Mesenchymal stem cell (in vitro differentiated cells and primary cell): ENCODE data around the gene PRKAG2.

Experiments used
- DNase-seq: peaks from one replicate; pipeline ENCODE4 v3.0.0-alpha.2; 2013
- H2AFZ ChIP-seq: one replicate; pipeline ENCODE4 v1.6.1; 2013; ENCODE audit warnings: low read depth, mild to moderate bottlenecking, control low read depth, inconsistent platforms, low read length, moderate library complexity
- H2AK5ac ChIP-seq: 2 replicates; pipeline ENCODE4 v1.6.1; 2013; ENCODE audit warnings: low read length, moderate library complexity, mild to moderate bottlenecking, inconsistent platforms; ENCODE audit not compliant: severe bottlenecking
- H2BK120ac ChIP-seq: one replicate; pipeline ENCODE4 v1.6.1; 2013; ENCODE audit warnings: low read depth, mild to moderate bottlenecking, inconsistent platforms, low read length, moderate library complexity
- H2BK12ac ChIP-seq, 2 experiments: one replicate each; pipeline ENCODE4 v1.6.1; 2013; ENCODE audit warnings: inconsistent platforms in 2 of 2, low read length in 2 of 2, mild to moderate bottlenecking in 2 of 2, moderate library complexity in 2 of 2, control low read depth in 1 of 2
- H2BK15ac ChIP-seq: one replicate; pipeline ENCODE4 v1.6.1; 2013; ENCODE audit warnings: mild to moderate bottlenecking, low read depth, inconsistent platforms; ENCODE audit not compliant: poor library complexity, severe bottlenecking
- H2BK5ac ChIP-seq: 2 replicates; pipeline ENCODE4 v1.6.1; 2013; ENCODE audit warnings: low read depth, mild to moderate bottlenecking, low read length, control low read depth, inconsistent platforms; ENCODE audit not compliant: poor library complexity, severe bottlenecking
- H3K14ac ChIP-seq, 2 experiments: one replicate each; pipeline ENCODE4 v1.6.1; 2013; ENCODE audit warnings: inconsistent platforms in 2 of 2, low read length in 2 of 2, control low read depth in 1 of 2, mild to moderate bottlenecking in 1 of 2, moderate library complexity in 1 of 2
- H3K18ac ChIP-seq, 2 experiments: one replicate each; pipeline ENCODE4 v1.6.1; 2013; ENCODE audit warnings: inconsistent platforms in 2 of 2, low read length in 2 of 2, control low read depth in 1 of 2, low read depth in 1 of 2, mild to moderate bottlenecking in 1 of 2
- H3K23ac ChIP-seq, 2 experiments: one replicate each; pipeline ENCODE4 v1.6.1; 2013; ENCODE audit warnings: inconsistent platforms in 2 of 2, low read length in 2 of 2, mild to moderate bottlenecking in 2 of 2, moderate library complexity in 2 of 2, control low read depth in 1 of 2
- H3K27ac ChIP-seq: 2 replicates; pipeline ENCODE4 v1.5.1; 2013; ENCODE audit warnings: mild to moderate bottlenecking, moderate library complexity, low read length, control low read depth, inconsistent platforms; ENCODE audit not compliant: poor library complexity, severe bottlenecking
- H3K27me3 ChIP-seq, 2 experiments: 2 replicates each; pipeline versions ENCODE4 v1.6.1 to v1.7.0; 2013; ENCODE audit warnings: low read length in 2 of 2, mild to moderate bottlenecking in 2 of 2, moderate library complexity in 2 of 2, control low read depth in 1 of 2, inconsistent platforms in 1 of 2; ENCODE audit not compliant: control insufficient read depth in 1 of 2, insufficient read depth in 1 of 2
- H3K36me3 ChIP-seq, 2 experiments: 2 replicates each; pipeline versions ENCODE4 v1.6.1 to v1.7.0; 2013; ENCODE audit warnings: low read length in 2 of 2, control low read depth in 1 of 2, inconsistent platforms in 1 of 2, low read depth in 1 of 2, mild to moderate bottlenecking in 1 of 2; ENCODE audit not compliant: insufficient read depth in 2 of 2, control insufficient read depth in 1 of 2
- H3K4ac ChIP-seq, 2 experiments: one replicate each; pipeline ENCODE4 v1.6.1; 2013; ENCODE audit warnings: inconsistent platforms in 2 of 2, low read length in 2 of 2, mild to moderate bottlenecking in 2 of 2, moderate library complexity in 2 of 2, control low read depth in 1 of 2, low read depth in 1 of 2
- H3K4me1 ChIP-seq: 2 replicates; pipeline ENCODE4 v1.6.1; 2013; ENCODE audit warnings: low read depth, low read length, control low read depth; ENCODE audit not compliant: control insufficient read depth, insufficient read depth
- H3K4me2 ChIP-seq: 2 replicates; pipeline ENCODE4 v1.6.1; 2013; ENCODE audit warnings: low read length, mild to moderate bottlenecking, inconsistent platforms; ENCODE audit not compliant: poor library complexity, severe bottlenecking
- H3K4me3 ChIP-seq, 2 experiments: 2 replicates each; pipeline versions ENCODE4 v1.5.1 to v1.7.0; 2013; ENCODE audit warnings: low read length in 2 of 2, mild to moderate bottlenecking in 2 of 2, control low read depth in 1 of 2, low read depth in 1 of 2; ENCODE audit not compliant: insufficient read depth in 1 of 2
- H3K79me1 ChIP-seq: replicated peaks from 2 replicates; pipeline ENCODE4 v1.6.1; 2013; ENCODE audit warnings: mild to moderate bottlenecking, control low read depth, low read length, inconsistent platforms; ENCODE audit not compliant: poor library complexity, severe bottlenecking
- H3K9ac ChIP-seq: 2 replicates; pipeline ENCODE4 v1.7.0; 2013; ENCODE audit warnings: mild to moderate bottlenecking, low read length, moderate library complexity
- H3K9me3 ChIP-seq: 2 replicates; pipeline ENCODE4 v1.7.0; 2013; ENCODE audit warnings: mild to moderate bottlenecking, low read length; ENCODE audit not compliant: control insufficient read depth
- H4K8ac ChIP-seq: one replicate; pipeline ENCODE4 v1.6.1; 2013; ENCODE audit warnings: inconsistent platforms, mild to moderate bottlenecking, low read length, moderate library complexity
- H4K91ac ChIP-seq: one replicate; pipeline ENCODE4 v1.6.1; 2013; ENCODE audit warnings: mild to moderate bottlenecking, low read length, inconsistent platforms
- WGBS: methylation state at CpG from one replicate; pipeline ENCODE4 v1.1.7; 2013; ENCODE audit warnings: mixed read lengths; 5-methylcytosine and 5-hydroxymethylcytosine counted together

PRKAG2 gene

GRCh38 chr7:151872531-151873401 lies 4.1 kb downstream of the PRKAG2 start:
- Histone ChIP-seq H3K27me3 (peaks cover 57 to 63% of the 10 kb centered on the region in 2 experiments), H3K23ac (no peak overlapping the region), H2BK15ac (no peak overlapping the region), H3K4me2 (no peak overlapping the region), H3K4me1 (peaks cover 25% of the 10 kb centered on the region), H3K4ac (no peak overlapping the region), H3K18ac (no peak overlapping the region), H2BK5ac (no peak overlapping the region), H2AFZ (no peak overlapping the region), H2BK12ac (no peak overlapping the region), H4K91ac (no peak overlapping the region), H3K9ac (no peak overlapping the region), H3K4me3 (no peak overlapping the region), H4K8ac (no peak overlapping the region), H3K27ac (no peak overlapping the region), H3K9me3 (no peaks in the 10 kb centered on the region), H3K79me1 (no peaks in the 10 kb centered on the region), H3K14ac (no peak overlapping the region), H2BK120ac (no peak overlapping the region), H2AK5ac (no peak overlapping the region), H3K36me3 (peaks cover 0 to 3% of the 10 kb centered on the region in 2 experiments)
- 84% methylated on average over 16 of the region's 16 CpGs for WGBS
- no peak for DNase-seq

DNA sequence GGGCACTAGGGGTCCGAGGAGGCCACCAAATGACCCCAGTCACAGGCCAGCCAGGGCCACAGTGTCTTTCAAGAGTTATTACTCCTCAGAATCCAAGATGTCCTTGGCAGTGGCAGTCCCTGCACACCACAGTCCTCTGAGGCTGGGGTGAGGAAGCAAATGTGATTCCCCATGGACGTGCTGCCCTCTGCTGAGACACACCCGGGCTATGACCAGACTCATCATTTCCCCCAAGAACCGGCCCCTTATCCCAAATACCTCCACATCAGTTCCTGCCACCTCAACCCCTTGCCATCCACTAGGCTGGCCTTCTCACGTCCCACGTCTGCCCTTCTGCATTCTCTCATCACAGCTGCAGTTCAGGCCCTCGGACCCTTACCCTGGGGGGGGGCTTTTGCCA lies 5.0 kb downstream of the PRKAG2 start:
- Histone ChIP-seq H3K79me1 (no peaks in the 10 kb centered on the region), H2AFZ (no peak overlapping the region), H3K27me3 (peaks cover 59 to 60% of the 10 kb centered on the region in 2 experiments), H3K4me2 (no peak overlapping the region), H2BK15ac (no peak overlapping the region), H3K23ac (no peak overlapping the region), H4K8ac (no peak overlapping the region), H3K27ac (no peak overlapping the region), H2BK12ac (no peak overlapping the region), H3K14ac (no peak overlapping the region), H2AK5ac (no peak overlapping the region), H3K4me1 (peaks cover 16% of the 10 kb centered on the region), H3K4ac (no peak overlapping the region), H2BK120ac (no peak overlapping the region), H2BK5ac (no peak overlapping the region), H3K9ac (no peak overlapping the region), H4K91ac (no peak overlapping the region), H3K36me3 (peaks cover 0 to 3% of the 10 kb centered on the region in 2 experiments), H3K9me3 (no peaks in the 10 kb centered on the region), H3K18ac (no peak overlapping the region), H3K4me3 (no peak overlapping the region)
- no peak for DNase-seq
- WGBS = 76% methylated on average over 7 of the region's 7 CpGs

- Histone ChIP-seq H3K36me3 (peaks cover 0 to 1% of the 10 kb centered on the region in 2 experiments), H3K27me3 (peaks cover 53 to 59% of the 10 kb centered on the region in 2 experiments), H3K79me1 (no peaks in the 10 kb centered on the region), H3K9me3 (no peaks in the 10 kb centered on the region), H2AFZ (no peak overlapping the region), H2BK120ac (no peak overlapping the region), H3K14ac (no peak overlapping the region), H4K8ac (no peak overlapping the region), H3K4ac (no peak overlapping the region), H2BK5ac (no peak overlapping the region), H4K91ac (no peak overlapping the region), H3K23ac (no peak overlapping the region), H3K4me3 (no peak overlapping the region), H2BK12ac (no peak overlapping the region), H2AK5ac (no peak overlapping the region), H3K27ac (no peak overlapping the region), H3K18ac (no peak overlapping the region), H3K9ac (no peak overlapping the region), H3K4me1 (peaks cover 11% of the 10 kb centered on the region), H2BK15ac (no peak overlapping the region), H3K4me2 (no peak overlapping the region)
- 93% methylated on average over 13 of the region's 13 CpGs for WGBS
- DNase-seq = no peak
Measured at GRCh38 chr7:151871189-151871735, 5.7 kb downstream of the PRKAG2 start.
